HG03520 (cell line): ENCODE measurements around the gene SPATA20.
A peak's percentile ranks its signal among the peaks of the same experiment; 100 is the strongest.

Experiments
- ATAC-seq: cut with Tn5 transposase; IDR thresholded peaks from one replicate; pipeline ENCODE4 v1.9.1; 2021; ENCODE audit warnings: mild to moderate bottlenecking, moderate library complexity; ENCODE audit not compliant: unreplicated experiment

SPATA20 gene

GRCh38 chr17:50547035-50547735 is at the start of gene SPATA20:
TSS of gene SPATA20 (plus strand) at chr17:50547174. CDS start at chr17:50547209, 35 bp downstream.
- ATAC-seq = peak; percentile 70

- ATAC-seq = no peak
Observed at GRCh38 chr17:50498021-50498874, 48.7 kb upstream of the SPATA20 start.

GRCh38 chr17:50499270-50499669 is 47.7 kb upstream of the SPATA20 start:
- no peak for ATAC-seq

GRCh38 chr17:50499721-50500120 is 47.3 kb upstream of the SPATA20 start:
- no peak for ATAC-seq

- no peak for ATAC-seq
Observed at GRCh38 chr17:50501054-50501453, 45.9 kb upstream of the SPATA20 start.

GRCh38 chr17:50502301-50502990 is 44.5 kb upstream of the SPATA20 start:
- ATAC-seq = no peak

- no peak for ATAC-seq
Observed at GRCh38 chr17:50505591-50506130, 41.3 kb upstream of the SPATA20 start.

- ATAC-seq = no peak
Observed at GRCh38 chr17:50506298-50506697, 40.7 kb upstream of the SPATA20 start.

- ATAC-seq = no peak
Observed at GRCh38 chr17:50507871-50508572, 39.0 kb upstream of the SPATA20 start, which contains the start of gene MYCBPAP. TSS of gene MYCBPAP (plus strand) at chr17:50508439. CDS start at chr17:50508675, 236 bp downstream.

- ATAC-seq = no peak
Observed at GRCh38 chr17:50508573-50509460, 38.2 kb upstream of the SPATA20 start.

GRCh38 chr17:50511058-50511457 is 35.9 kb upstream of the SPATA20 start:
- peak; percentile 74 for ATAC-seq

- ATAC-seq = no peak
Observed at GRCh38 chr17:50513495-50513894, 33.5 kb upstream of the SPATA20 start.

GRCh38 chr17:50514388-50514787 is 32.6 kb upstream of the SPATA20 start:
- ATAC-seq = no peak

- ATAC-seq = no peak
Observed at GRCh38 chr17:50514936-50515702, 31.9 kb upstream of the SPATA20 start.

GRCh38 chr17:50517011-50517410 is 30.0 kb upstream of the SPATA20 start:
- no peak for ATAC-seq

GRCh38 chr17:50517504-50518383 is 29.2 kb upstream of the SPATA20 start:
- ATAC-seq = no peak

- no peak for ATAC-seq
Observed at GRCh38 chr17:50518384-50519023, 28.5 kb upstream of the SPATA20 start.
